Peyer's patch (tissue), 4 donors: ENCODE results near the gene WDCP. TPM values are rescaled to one million over a fixed set of nuclear protein-coding genes. Genes with fewer than 3 reads are reported as not detected.
"Not testable (repeated sequence)": the region's sequence is repeated elsewhere in the genome, so short reads cannot be mapped to it uniquely, and the experiment has no call there.

ENCODE experiments used
- DNase-seq, 3 donors: peaks; one replicate each; pipeline ENCODE4 v3.0.0-alpha.2; 2017 to 2019
- H3K27ac ChIP-seq, 4 donors: fragments of 200-600 bp; sonication (generic); one replicate each; pipeline ENCODE4 v1.5.1; 2016 to 2019
- H3K27me3 ChIP-seq, 2 donors: fragments of 200-600 bp; sonication (generic); one replicate each; pipeline ENCODE4 v1.5.1; 2019
- H3K36me3 ChIP-seq, 3 donors: fragments of 200-600 bp; sonication (generic); one replicate each; pipeline ENCODE4 v1.5.1; 2016 to 2019
- H3K4me1 ChIP-seq, 4 donors: fragments of 200-600 bp; sonication (generic); one replicate each; pipeline ENCODE4 v1.5.1; 2016 to 2019
- H3K4me3 ChIP-seq, 4 donors: fragments of 200-600 bp; sonication (generic); 1 replicate in 3 of 4; 2 replicates in 1 of 4; pipeline ENCODE4 v1.5.1; 2016 to 2019; ENCODE audit warnings: mild to moderate bottlenecking in 1 of 4
- H3K9me3 ChIP-seq, 4 donors: fragments of 200-600 bp; sonication (generic); one replicate each; pipeline ENCODE4 v1.5.1; 2016 to 2019; ENCODE audit warnings: mild to moderate bottlenecking in 1 of 4
- CTCF ChIP-seq, 6 experiments: fragments of 450-650 bp in 4 of 6; fragments of 200-600 bp in 2 of 6; sonication (generic) in 1 of 6; IDR thresholded peaks; one replicate each; pipeline ENCODE4 v1.5.1; 2017 to 2019; ENCODE audit warnings: antibody characterized with exemption in 6 of 6, mild to moderate bottlenecking in 3 of 6, moderate library complexity in 1 of 6
- POLR2A ChIP-seq, 2 donors: fragments of 450-650 bp; IDR thresholded peaks; one replicate each; pipeline ENCODE4 v1.5.1; 2017; ENCODE audit warnings: antibody characterized with exemption in 2 of 2, mild to moderate bottlenecking in 2 of 2, moderate library complexity in 2 of 2
- total RNA-seq, 4 donors: library from RNA; depleted of rRNA; stranded (reverse); fragments of >200 nt; gene quantifications; one replicate each; pipeline ENCODE4 v1.1.0, GENCODE V29; 2016

Gene WDCP
- total RNA-seq, 4 donors from 2014 or later, result 3.3 to 5.8 (median 3.7) TPM

GRCh38 chr2:24048769-24049484 lies 1.7 kb upstream of the WDCP start:
- TF ChIP-seq POLR2A (IDR thresholded peaks at IDR 0.05), result no peak
- no peak for TF ChIP-seq CTCF (IDR thresholded peaks at IDR 0.05)
- Histone ChIP-seq H3K36me3 (no peaks in the 10 kb centered on the region), H3K9me3 (no peaks in the 10 kb centered on the region), H3K4me3 (peak overlapping the region; percentile 63 to 79 (median 68)), H3K4me1 (peaks cover 0 to 25% (median 8%) of the 10 kb centered on the region in 4 donors), H3K27me3 (no peaks in the 10 kb centered on the region), H3K27ac (peak overlapping the region in 2 of 4 donors; percentile 22 to 70)
- DNase-seq, result peak in 1 of 3 donors; percentile 40

- no peaks in the 10 kb centered on the region for H3K27me3 ChIP-seq
- no peak overlapping the region for H3K27ac ChIP-seq
- no peak for DNase-seq
- no peaks in the 10 kb centered on the region for H3K36me3 ChIP-seq
- H3K4me1 ChIP-seq, result peaks cover 0 to 25% (median 8%) of the 10 kb centered on the region in 4 donors
- no peaks in the 10 kb centered on the region for H3K9me3 ChIP-seq
- H3K4me3 ChIP-seq, result peak overlapping the region in 3 of 4 donors; percentile 62 to 87 (median 64)
- TF ChIP-seq CTCF (IDR thresholded peaks at IDR 0.05) (no peak), POLR2A (IDR thresholded peaks at IDR 0.05) (no peak)
Observed at GRCh38 chr2:24047703-24048033, 477 bp upstream of the WDCP start.

- DNase-seq, result no peak
- Histone ChIP-seq H3K27me3 (no peaks in the 10 kb centered on the region), H3K4me3 (peak overlapping the region; percentile 62 to 87 (median 66)), H3K36me3 (no peaks in the 10 kb centered on the region), H3K9me3 (no peaks in the 10 kb centered on the region), H3K4me1 (peaks cover 0 to 25% (median 8%) of the 10 kb centered on the region in 4 donors), H3K27ac (no peak overlapping the region)
- no peak for TF ChIP-seq POLR2A (IDR thresholded peaks at IDR 0.05)
- TF ChIP-seq CTCF (IDR thresholded peaks at IDR 0.05), result no peak
Observed at GRCh38 chr2:24046599-24046929, 627 bp downstream of the WDCP start.

- Histone ChIP-seq H3K9me3 (no peaks in the 10 kb centered on the region), H3K27ac (no peak overlapping the region), H3K27me3 (no peaks in the 10 kb centered on the region), H3K4me1 (peaks cover 0 to 25% (median 8%) of the 10 kb centered on the region in 4 donors), H3K36me3 (no peaks in the 10 kb centered on the region), H3K4me3 (no peak overlapping the region)
- DNase-seq, result peak in 1 of 3 donors; percentile 17
- TF ChIP-seq POLR2A (IDR thresholded peaks at IDR 0.05) (no peak), CTCF (IDR thresholded peaks at IDR 0.05) (no peak)
Observed at GRCh38 chr2:24045511-24046508, 1.4 kb downstream of the WDCP start.

GRCh38 chr2:24043133-24043532 lies 4.1 kb downstream of the WDCP start:
- not testable (repeated sequence) for H3K27ac ChIP-seq, H3K27me3 ChIP-seq, H3K4me3 ChIP-seq, H3K36me3 ChIP-seq, H3K9me3 ChIP-seq
- H3K4me1 ChIP-seq, result peaks cover 0 to 13% (median 0%) of the 10 kb centered on the region in 4 donors
- peak in 1 of 3 donors; percentile 5 for DNase-seq

- no peak overlapping the region for H3K4me3 ChIP-seq
- TF ChIP-seq POLR2A (IDR thresholded peaks at IDR 0.05) (no peak), CTCF (IDR thresholded peaks at IDR 0.05) (no peak)
- H3K9me3 ChIP-seq, result no peaks in the 10 kb centered on the region
- peaks cover 0 to 9% (median 0%) of the 10 kb centered on the region in 3 donors for H3K36me3 ChIP-seq
- H3K4me1 ChIP-seq, result no peaks in the 10 kb centered on the region
- no peak overlapping the region for H3K27ac ChIP-seq
- DNase-seq, result no peak
- H3K27me3 ChIP-seq, result no peaks in the 10 kb centered on the region
Observed at GRCh38 chr2:24040511-24040910, 6.7 kb downstream of the WDCP start.
